Endothelial cell of umbilical vein (primary cell): ENCODE data around the gene FMC1. TPM values are rescaled to one million over a fixed set of nuclear protein-coding genes. Genes with fewer than 3 reads are reported as not detected.
"Not testable (repeated sequence)": the region's sequence is repeated elsewhere in the genome, so short reads cannot be mapped to it uniquely, and the experiment has no call there.

Experiments
- BruUV-seq: library from RNA; stranded (reverse); fragments of 400-500 nt; replicated peaks from 2 replicates; lab custom pipeline; 2021; lab: Mats Ljungman, UMichigan
- CTCF ChIA-PET: fragments of 300-600, 350-600 bp; sonication (Branson Sonifier 250); formaldehyde crosslinking; loops from one replicate; lab custom pipeline; 2021; ENCODE audit warnings: antibody characterized with exemption, inconsistent platforms; lab: Charles Lee
- POLR2A ChIA-PET: fragments of 300-600, 350-600 bp; sonication (Branson Sonifier 250); formaldehyde crosslinking; loops from one replicate; lab custom pipeline; 2021; ENCODE audit warnings: antibody characterized with exemption, inconsistent platforms; lab: Charles Lee
- DNase-seq: peaks from one replicate; pipeline ENCODE4 v3.0.0-alpha.2; 2011; ENCODE audit warnings: low read depth, low spot score
- FAIRE-seq: peaks from 2 replicates; lab custom pipeline; 2011; peaks lifted over from hg19 to GRCh38; lab: Jason Lieb, UNC
- H2AFZ ChIP-seq: 2 replicates; pipeline ENCODE4 v1.6.0; 2012; ENCODE audit warnings: low read depth, low read length, control low read depth, inconsistent platforms
- H3K27ac ChIP-seq: 2 replicates; pipeline ENCODE4 v1.5.1; 2011; ENCODE audit warnings: low read depth, mild to moderate bottlenecking, control low read depth, low read length, moderate library complexity; ENCODE audit not compliant: insufficient read depth
- H3K27me3 ChIP-seq, 2 experiments: 2 replicates each; pipeline versions ENCODE4 v1.6.0 to v1.6.1; 2011; ENCODE audit warnings: low read length in 2 of 2, mixed read lengths in 1 of 2; ENCODE audit not compliant: control insufficient read depth in 2 of 2, insufficient read depth in 2 of 2
- H3K36me3 ChIP-seq, 2 experiments: 2 replicates in 1 of 2; 3 replicates in 1 of 2; pipeline ENCODE4 v1.5.1; 2011; ENCODE audit warnings: low read length in 2 of 2, mild to moderate bottlenecking in 1 of 2, moderate library complexity in 1 of 2; ENCODE audit not compliant: control insufficient read depth in 2 of 2, insufficient read depth in 2 of 2; ENCODE audit errors: extremely low read depth in 1 of 2
- H3K4me1 ChIP-seq: 3 replicates; pipeline ENCODE4 v1.5.1; 2011; ENCODE audit warnings: mild to moderate bottlenecking, low read length; ENCODE audit not compliant: control insufficient read depth, insufficient read depth; ENCODE audit errors: extremely low read depth
- H3K4me2 ChIP-seq: 2 replicates; pipeline ENCODE4 v1.6.1; 2011; ENCODE audit warnings: low read length, control low read depth, mixed read lengths; ENCODE audit not compliant: insufficient read depth
- H3K4me3 ChIP-seq, 3 experiments: fragments of 200-600 bp in 1 of 3; sonication (generic), shearing (Covaris generic) in 1 of 3; replicated peaks in 1 of 3; 2 replicates each; pipeline ENCODE4 v1.5.1; 2011 to 2016; ENCODE audit warnings: control low read depth in 3 of 3, low read length in 3 of 3, mild to moderate bottlenecking in 2 of 3, inconsistent platforms in 1 of 3, low read depth in 1 of 3, moderate library complexity in 1 of 3; ENCODE audit not compliant: insufficient read depth in 1 of 3
- H3K79me2 ChIP-seq: 2 replicates; pipeline ENCODE4 v1.6.0; 2012; ENCODE audit warnings: low read length, inconsistent platforms; ENCODE audit not compliant: control insufficient read depth, insufficient read depth
- H3K9ac ChIP-seq: replicated peaks from 2 replicates; pipeline ENCODE3; 2011; ENCODE audit warnings: low read length, control low read depth; ENCODE audit not compliant: insufficient read depth; ENCODE audit errors: extremely low read depth
- H3K9me1 ChIP-seq: replicated peaks from 3 replicates; pipeline ENCODE4 v1.6.0; 2011; ENCODE audit warnings: mild to moderate bottlenecking, low read length; ENCODE audit not compliant: control insufficient read depth, insufficient read depth; ENCODE audit errors: extremely low read depth
- H3K9me3 ChIP-seq: replicated peaks from 2 replicates; pipeline ENCODE4 v1.5.1; 2012; ENCODE audit warnings: low read length, inconsistent platforms; ENCODE audit not compliant: control insufficient read depth, insufficient read depth
- H4K20me1 ChIP-seq: replicated peaks from 2 replicates; pipeline ENCODE3; 2011; ENCODE audit warnings: mild to moderate bottlenecking, low read length; ENCODE audit not compliant: control insufficient read depth, insufficient read depth; ENCODE audit errors: extremely low read depth
- CTCF ChIP-seq, 2 donors: IDR thresholded peaks; 1 replicate in 1 of 2; 2 replicates in 1 of 2; pipeline ENCODE4 v1.5.1; 2011; ENCODE audit warnings: low read length in 2 of 2, mild to moderate bottlenecking in 2 of 2, moderate library complexity in 2 of 2, control low read depth in 1 of 2, inconsistent platforms in 1 of 2, low read depth in 1 of 2; ENCODE audit not compliant: insufficient read depth in 1 of 2; ENCODE audit errors: extremely low read depth in 1 of 2
- EZH2 ChIP-seq: IDR thresholded peaks from 2 replicates; pipeline ENCODE4 v1.6.1; 2012; ENCODE audit warnings: borderline replicate concordance, low read depth, mild to moderate bottlenecking, moderate library complexity, low read length, inconsistent platforms; ENCODE audit not compliant: severe bottlenecking
- GATA2 ChIP-seq: IDR thresholded peaks from 2 replicates; pipeline ENCODE4 v1.7.0; 2011; ENCODE audit warnings: low read depth, mild to moderate bottlenecking, moderate library complexity, mixed read lengths, low read length; ENCODE audit not compliant: insufficient read length, insufficient read depth
- MAX ChIP-seq: IDR thresholded peaks from 2 replicates; pipeline ENCODE4 v1.6.1; 2011; ENCODE audit not compliant: insufficient read depth, insufficient read length
- MYC ChIP-seq: IDR thresholded peaks from one replicate; pipeline ENCODE4 v1.6.1; 2011; ENCODE audit warnings: mild to moderate bottlenecking, low read depth, low read length
- dilution Hi-C: fragments of 300-500 bp; cut with MboI; formaldehyde crosslinking; loops from one replicate; pipeline ENCODE4 v1.15.0; 2019; ENCODE audit warnings: low sequenced_read_pairs; ENCODE audit not compliant: extremely low pct_ligation_motif_present
- intact Hi-C: fragments of 100-400 bp; cut with micrococcal nuclease; formaldehyde crosslinking; loops from one replicate; pipeline ENCODE4 v1.10.0; 2022
- polyA plus RNA-seq, 4 experiments: library from polyadenylated mRNA; depleted of rRNA in 3 of 4; stranded (reverse) in 3 of 4; unstranded in 1 of 4; fragments of >200 nt; gene quantifications; 2 replicates each; pipeline versions ENCODE4 v1.2.1 to v1.2.3, GENCODE V29; 2011 to 2012; ENCODE audit warnings: missing spikeins in 1 of 4
- total RNA-seq: library from RNA; stranded (reverse); gene quantifications from 2 replicates; pipeline ENCODE4 v1.2.3, GENCODE V29; 2021

The FMC1 gene
- total and polyA plus RNA-seq, 2 donors (not counting 3 experiments of a cell fraction or from before 2014, with no cell fraction given) = 10.7 to 23.5 TPM

GRCh38 chr7:139354729-139355128 is 13.6 kb downstream of the FMC1 start:
- Histone ChIP-seq H2AFZ (no peak overlapping the region), H3K79me2 (no peaks in the 10 kb centered on the region), H3K4me3 (no peak overlapping the region), H3K36me3 (no peaks in the 10 kb centered on the region), H3K9me3 (no peaks in the 10 kb centered on the region), H3K4me2 (no peak overlapping the region), H3K27ac (no peak overlapping the region), H3K9me1 (no peaks in the 10 kb centered on the region), H3K27me3 (no peaks in the 10 kb centered on the region), H3K9ac (no peak overlapping the region), H4K20me1 (no peaks in the 10 kb centered on the region), H3K4me1 (peaks cover 6% of the 10 kb centered on the region)
- intact Hi-C loops (loop anchor here (5.0 kb wide), 1 partner anchor 247 kb away; the partner anchor contains the start of gene ZC3HAV1), dilution Hi-C loops (no loop called here)
- ChIA-PET CTCF (interaction anchor here (1.8 to 2.6 kb wide), 2 partner anchors 11 to 14 kb away, joined by 5 to 6 read pairs; no protein-coding TSS in a partner anchor), POLR2A (interaction anchor here (0.6 kb wide), 1 partner anchor 268 kb away, joined by 4 read pairs; no protein-coding TSS in a partner anchor)
- no TSS peak for BruUV-seq
- TF ChIP-seq EZH2 = no peak
- DNase-seq (no peak), FAIRE-seq (no peak)

GRCh38 chr7:139355320-139355719 is 14.2 kb downstream of the FMC1 start:
- dilution Hi-C loops (no loop called here), intact Hi-C loops (loop anchor here (5.0 kb wide), 1 partner anchor 248 kb away; the partner anchor contains the start of gene ZC3HAV1)
- peaks cover under 1% of the 10 kb centered on the region for H3K79me2 ChIP-seq
- FAIRE-seq = no peak
- H3K9me1 ChIP-seq = no peaks in the 10 kb centered on the region
- DNase-seq = no peak
- H4K20me1 ChIP-seq = no peaks in the 10 kb centered on the region
- ChIA-PET CTCF (interaction anchor here (1.2 to 2.6 kb wide), 3 partner anchors 12 to 15 kb away, joined by 3 to 6 read pairs (median 5); no protein-coding TSS in a partner anchor), POLR2A (interaction anchor here (0.7 kb wide), 1 partner anchor 15 kb away, joined by 8 read pairs; no protein-coding TSS in a partner anchor)
- no peak overlapping the region for H3K4me2 ChIP-seq
- no peaks in the 10 kb centered on the region for H3K9me3 ChIP-seq
- H3K9ac ChIP-seq = no peak overlapping the region
- H3K4me3 ChIP-seq = no peak overlapping the region
- H3K4me1 ChIP-seq = peaks cover 6% of the 10 kb centered on the region
- H3K27me3 ChIP-seq = no peaks in the 10 kb centered on the region
- H3K27ac ChIP-seq = no peak overlapping the region
- H3K36me3 ChIP-seq = no peaks in the 10 kb centered on the region
- BruUV-seq = no TSS peak
- no peak overlapping the region for H2AFZ ChIP-seq
- TF ChIP-seq MYC = no peak
- no peak for TF ChIP-seq GATA2
- no peak for TF ChIP-seq EZH2
- TF ChIP-seq MAX = no peak
- no peak for TF ChIP-seq CTCF (IDR thresholded peaks at IDR 0.05; ENCODE audit: extremely low read depth in 1 of 2, insufficient read depth in 1 of 2, low read depth in 1 of 2, low read length in 2 of 2)

- POLR2A ChIA-PET, H3K9me1 ChIP-seq, FAIRE-seq, H3K27ac ChIP-seq, H2AFZ ChIP-seq, H3K9me3 ChIP-seq, dilution Hi-C loops, H3K27me3 ChIP-seq, H4K20me1 ChIP-seq, DNase-seq, CTCF ChIA-PET, H3K36me3 ChIP-seq, BruUV-seq: not testable (repeated sequence)
- H3K79me2 ChIP-seq = peaks cover 26% of the 10 kb centered on the region
- peak overlapping the region in 1 of 3 experiments; percentile 89 for H3K4me3 ChIP-seq
- peaks cover 21% of the 10 kb centered on the region for H3K4me1 ChIP-seq
- intact Hi-C loops = loop anchor here (2.0 to 5.0 kb wide), 2 partner anchors 127 to 251 kb away; partner anchors contain the start of genes UBN2 and ZC3HAV1
- peak overlapping the region; percentile 99 for H3K9ac ChIP-seq
- peak overlapping the region; percentile 90 for H3K4me2 ChIP-seq
Observed at GRCh38 chr7:139357729-139358506, 16.8 kb downstream of the FMC1 start.
